Measurements from ENCODE around the gene ATAD3C. TPM values are rescaled to one million over a fixed set of nuclear protein-coding genes. Genes with fewer than 3 reads are reported as not detected.
A peak's percentile ranks its signal among the peaks of the same experiment; 100 is the strongest.
"Not testable (repeated sequence)": the region's sequence is repeated elsewhere in the genome, so short reads cannot be mapped to it uniquely, and the experiment has no call there.

ATAD3C gene
- total and polyA plus RNA-seq, 2 donors (not counting 1 experiment from before 2014, with no cell fraction given): 0.17 TPM; not detected in 1

DNA sequence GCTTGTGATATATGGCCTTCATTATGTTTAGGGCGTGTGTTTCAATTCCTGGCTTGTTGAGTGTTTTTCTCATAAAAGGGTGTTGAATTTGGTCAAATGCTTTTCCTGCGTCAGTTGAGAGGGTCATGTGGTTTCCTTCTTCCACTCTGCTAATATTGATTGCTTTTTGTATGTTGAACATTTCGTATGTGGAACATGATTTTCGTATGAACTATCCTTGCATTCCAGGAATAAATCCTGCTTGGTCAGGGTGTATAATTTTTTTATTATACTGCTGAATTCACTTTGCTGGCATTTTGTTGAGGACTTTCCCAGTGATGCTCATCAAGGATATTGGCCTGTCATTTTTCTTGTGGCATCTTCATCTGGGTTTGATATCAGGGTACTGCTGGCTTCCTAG lies 57.8 kb downstream of the ATAD3C start:
- no peak for TF ChIP-seq EZH2 (IDR thresholded peaks at IDR 0.05; ENCODE audit: low read length, missing control alignments)
- TF ChIP-seq, protein P1, sequence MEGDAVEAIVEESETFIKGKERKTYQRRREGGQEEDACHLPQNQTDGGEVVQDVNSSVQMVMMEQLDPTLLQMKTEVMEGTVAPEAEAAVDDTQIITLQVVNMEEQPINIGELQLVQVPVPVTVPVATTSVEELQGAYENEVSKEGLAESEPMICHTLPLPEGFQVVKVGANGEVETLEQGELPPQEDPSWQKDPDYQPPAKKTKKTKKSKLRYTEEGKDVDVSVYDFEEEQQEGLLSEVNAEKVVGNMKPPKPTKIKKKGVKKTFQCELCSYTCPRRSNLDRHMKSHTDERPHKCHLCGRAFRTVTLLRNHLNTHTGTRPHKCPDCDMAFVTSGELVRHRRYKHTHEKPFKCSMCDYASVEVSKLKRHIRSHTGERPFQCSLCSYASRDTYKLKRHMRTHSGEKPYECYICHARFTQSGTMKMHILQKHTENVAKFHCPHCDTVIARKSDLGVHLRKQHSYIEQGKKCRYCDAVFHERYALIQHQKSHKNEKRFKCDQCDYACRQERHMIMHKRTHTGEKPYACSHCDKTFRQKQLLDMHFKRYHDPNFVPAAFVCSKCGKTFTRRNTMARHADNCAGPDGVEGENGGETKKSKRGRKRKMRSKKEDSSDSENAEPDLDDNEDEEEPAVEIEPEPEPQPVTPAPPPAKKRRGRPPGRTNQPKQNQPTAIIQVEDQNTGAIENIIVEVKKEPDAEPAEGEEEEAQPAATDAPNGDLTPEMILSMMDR (conservative IDR thresholded peaks at IDR 0.05 in 1 of 2, IDR thresholded peaks at IDR 0.05 in 1 of 2; ENCODE audit: low read depth in 1 of 2, low read length in 2 of 2): no peak
- no peaks in the 10 kb centered on the region for H3K9me3 ChIP-seq (ENCODE audit: control insufficient read depth, insufficient read depth, low read depth, low read length)
- no peaks in the 10 kb centered on the region for H3K36me3 ChIP-seq (ENCODE audit: control insufficient read depth, insufficient read depth, low read length)
- no peak overlapping the region for H3K27ac ChIP-seq (ENCODE audit: insufficient read depth, low read length)
- H3K4me1 ChIP-seq (ENCODE audit: control insufficient read depth, extremely low read depth, insufficient read depth, low read length): peaks cover 3% of the 10 kb centered on the region
- peak in 1 of 2 donors; percentile 31 for DNase-seq (ENCODE audit: low read depth in 2 of 2)
- H3K79me2 ChIP-seq (ENCODE audit: control insufficient read depth, insufficient read depth, low read length): no peaks in the 10 kb centered on the region
- no peaks in the 10 kb centered on the region for H4K20me1 ChIP-seq (ENCODE audit: control insufficient read depth, extremely low read depth, insufficient read depth, low read length)
- H3K9ac ChIP-seq (ENCODE audit: insufficient read depth, low read length): no peak overlapping the region
- H3K4me2 ChIP-seq (ENCODE audit: extremely low read depth, insufficient read depth, low read length): no peak overlapping the region
- no peak overlapping the region for H3K4me3 ChIP-seq (replicated peaks in 1 of 4; ENCODE audit: control extremely low read depth in 1 of 4, insufficient read depth in 1 of 4, low read depth in 3 of 4, low read length in 4 of 4)
- H3K27me3 ChIP-seq (ENCODE audit: control insufficient read depth, insufficient read depth, low read length): no peaks in the 10 kb centered on the region
- no peak overlapping the region for H2AFZ ChIP-seq (ENCODE audit: low read length)

DNA sequence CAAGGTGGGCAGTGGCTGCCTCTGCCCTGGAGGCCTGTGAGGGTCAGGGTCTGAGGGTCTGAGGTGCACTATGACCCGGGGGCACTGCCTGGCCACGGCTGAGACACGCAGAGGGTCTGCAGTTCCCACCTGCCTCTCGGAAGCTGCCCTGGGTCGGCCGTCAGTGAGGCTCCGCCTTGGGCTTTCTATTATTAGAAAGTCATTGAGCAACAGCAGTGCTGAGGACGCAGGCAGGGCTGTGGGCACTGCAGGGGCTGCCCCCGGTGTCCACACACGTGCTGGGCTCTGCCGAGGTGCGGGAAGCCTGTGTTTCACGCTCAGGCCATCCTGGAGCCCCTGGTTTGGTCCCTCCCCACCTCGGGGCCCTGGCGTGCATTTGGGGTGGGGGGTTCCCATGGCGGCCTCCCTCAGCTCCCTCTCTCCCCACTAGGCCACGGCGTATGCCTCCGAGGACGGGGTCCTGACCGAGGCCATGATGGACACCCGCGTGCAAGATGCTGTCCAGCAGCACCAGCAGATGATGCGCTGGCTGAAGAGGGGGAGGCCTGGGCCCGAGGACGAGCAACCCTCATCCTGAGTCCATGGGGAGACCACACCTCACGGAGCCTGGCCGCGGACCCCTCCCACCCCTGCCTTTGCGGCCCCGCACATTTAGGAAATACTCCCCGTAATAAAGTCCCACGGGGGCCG lies 59.4 kb downstream of the ATAD3C start:
- H3K4me3 ChIP-seq (replicated peaks in 1 of 4; ENCODE audit: control extremely low read depth in 1 of 4, insufficient read depth in 1 of 4, low read depth in 3 of 4, low read length in 4 of 4); H3K4me1 ChIP-seq (ENCODE audit: control insufficient read depth, extremely low read depth, insufficient read depth, low read length); H2AFZ ChIP-seq (ENCODE audit: low read length); H3K9me3 ChIP-seq (ENCODE audit: control insufficient read depth, insufficient read depth, low read depth, low read length); H4K20me1 ChIP-seq (ENCODE audit: control insufficient read depth, extremely low read depth, insufficient read depth, low read length); DNase-seq (ENCODE audit: low read depth in 2 of 2); H3K27me3 ChIP-seq (ENCODE audit: control insufficient read depth, insufficient read depth, low read length); H3K79me2 ChIP-seq (ENCODE audit: control insufficient read depth, insufficient read depth, low read length); H3K9ac ChIP-seq (ENCODE audit: insufficient read depth, low read length); H3K36me3 ChIP-seq (ENCODE audit: control insufficient read depth, insufficient read depth, low read length); H3K4me2 ChIP-seq (ENCODE audit: extremely low read depth, insufficient read depth, low read length); H3K27ac ChIP-seq (ENCODE audit: insufficient read depth, low read length): not testable (repeated sequence)

DNA sequence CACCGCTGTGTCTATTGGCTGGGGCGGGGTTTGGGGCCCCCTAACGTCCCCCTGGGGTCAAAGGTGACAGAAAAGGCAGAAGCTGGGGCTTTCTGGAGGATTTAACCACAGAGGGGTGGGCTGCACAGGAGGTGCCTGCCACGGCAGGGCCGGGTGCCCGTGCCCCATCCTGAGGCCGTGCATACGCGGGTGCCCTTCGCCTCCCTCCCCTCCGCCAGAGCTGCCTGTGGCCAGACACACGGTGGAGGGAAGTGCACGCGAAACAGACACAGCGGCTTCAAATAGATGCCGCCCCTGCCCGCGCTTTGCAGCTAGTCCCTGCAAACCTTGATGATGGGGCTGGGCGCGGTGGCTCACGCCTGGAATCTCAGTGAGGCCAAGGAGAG lies 60.0 kb downstream of the ATAD3C start:
- not testable (repeated sequence) for H3K27ac ChIP-seq (ENCODE audit: insufficient read depth, low read length); H3K36me3 ChIP-seq (ENCODE audit: control insufficient read depth, insufficient read depth, low read length); H3K4me1 ChIP-seq (ENCODE audit: control insufficient read depth, extremely low read depth, insufficient read depth, low read length); H3K4me3 ChIP-seq (replicated peaks in 1 of 4; ENCODE audit: control extremely low read depth in 1 of 4, insufficient read depth in 1 of 4, low read depth in 3 of 4, low read length in 4 of 4); H2AFZ ChIP-seq (ENCODE audit: low read length); DNase-seq (ENCODE audit: low read depth in 2 of 2); H3K9ac ChIP-seq (ENCODE audit: insufficient read depth, low read length); H3K27me3 ChIP-seq (ENCODE audit: control insufficient read depth, insufficient read depth, low read length); H3K9me3 ChIP-seq (ENCODE audit: control insufficient read depth, insufficient read depth, low read depth, low read length); H4K20me1 ChIP-seq (ENCODE audit: control insufficient read depth, extremely low read depth, insufficient read depth, low read length); H3K4me2 ChIP-seq (ENCODE audit: extremely low read depth, insufficient read depth, low read length)
- H3K79me2 ChIP-seq (ENCODE audit: control insufficient read depth, insufficient read depth, low read length): peaks cover 12% of the 10 kb centered on the region

DNA sequence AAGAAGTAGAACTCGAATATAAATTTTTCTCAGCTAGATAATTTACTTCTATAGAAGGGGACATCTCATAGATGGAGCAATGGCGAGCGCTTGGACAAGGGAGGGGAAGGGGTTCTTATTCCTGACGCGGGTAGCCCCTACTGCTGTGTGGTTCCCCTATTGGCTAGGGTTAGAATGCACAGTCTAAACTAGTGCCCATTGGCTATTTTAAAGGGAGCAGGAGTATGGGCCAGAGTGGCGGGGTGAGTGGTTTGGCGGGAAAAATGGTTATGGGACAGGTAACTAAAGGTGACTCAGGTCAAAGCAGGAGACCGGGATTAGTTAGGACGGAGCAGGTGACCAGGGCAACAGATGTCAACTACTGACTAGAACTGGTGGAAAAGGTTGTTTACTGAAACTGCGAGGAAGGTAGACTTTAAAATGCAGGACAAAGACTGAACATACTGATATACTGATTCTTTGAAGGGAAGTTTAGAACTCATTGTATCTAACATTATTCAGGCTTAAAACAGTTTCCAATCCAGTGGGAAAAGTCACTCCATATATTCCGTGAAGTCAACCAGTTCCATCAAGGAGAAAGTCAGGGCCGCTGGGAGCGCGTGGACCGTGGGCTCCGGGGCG lies 61.5 kb downstream of the ATAD3C start:
- Histone ChIP-seq H3K4me3 (replicated peaks in 1 of 4; ENCODE audit: control extremely low read depth in 1 of 4, insufficient read depth in 1 of 4, low read depth in 3 of 4, low read length in 4 of 4) (peak overlapping the region; percentile 80 to 88 (median 84)), H3K4me1 (ENCODE audit: control insufficient read depth, extremely low read depth, insufficient read depth, low read length) (peaks cover 3% of the 10 kb centered on the region), H3K79me2 (ENCODE audit: control insufficient read depth, insufficient read depth, low read length) (peaks cover 25% of the 10 kb centered on the region), H3K27ac (ENCODE audit: insufficient read depth, low read length) (peak overlapping the region; percentile 99), H3K9ac (ENCODE audit: insufficient read depth, low read length) (peak overlapping the region; percentile 99), H4K20me1 (ENCODE audit: control insufficient read depth, extremely low read depth, insufficient read depth, low read length) (no peaks in the 10 kb centered on the region), H3K27me3 (ENCODE audit: control insufficient read depth, insufficient read depth, low read length) (no peaks in the 10 kb centered on the region), H3K36me3 (ENCODE audit: control insufficient read depth, insufficient read depth, low read length) (no peaks in the 10 kb centered on the region), H2AFZ (ENCODE audit: low read length) (peak overlapping the region; percentile 60), H3K4me2 (ENCODE audit: extremely low read depth, insufficient read depth, low read length) (peak overlapping the region; percentile 95), H3K9me3 (ENCODE audit: control insufficient read depth, insufficient read depth, low read depth, low read length) (no peaks in the 10 kb centered on the region)
- peak in 1 of 2 donors; percentile 20 for DNase-seq (ENCODE audit: low read depth in 2 of 2)
- TF ChIP-seq, protein P1 (conservative IDR thresholded peaks at IDR 0.05 in 1 of 2, IDR thresholded peaks at IDR 0.05 in 1 of 2; ENCODE audit: low read depth in 1 of 2, low read length in 2 of 2): no peak
- TF ChIP-seq EZH2 (IDR thresholded peaks at IDR 0.05; ENCODE audit: low read length, missing control alignments): no peak
